BLaER1 treated with 17β-estradiol and CSF1 and Interleukin-3, amounts not matched to agents 10 nM and 100 nM (cell line): ENCODE data around the gene SEMA3B.
"Not testable (repeated sequence)": the region's sequence is repeated elsewhere in the genome, so short reads cannot be mapped to it uniquely, and the experiment has no call there.

Source experiments
- H3K27ac ChIP-seq, 11 experiments: shearing (Covaris generic); formaldehyde crosslinking; 2 replicates each; pipeline ENCODE4 v1.8.1; 2022
- H3K27me3 ChIP-seq, 11 experiments: shearing (Covaris generic); formaldehyde crosslinking; 2 replicates each; pipeline ENCODE4 v1.8.1; 2022
- H3K36me3 ChIP-seq, 11 experiments: shearing (Covaris generic); formaldehyde crosslinking; 2 replicates each; pipeline ENCODE4 v1.8.1; 2022
- H3K4me1 ChIP-seq, 10 experiments: shearing (Covaris generic); formaldehyde crosslinking; 2 replicates each; pipeline ENCODE4 v1.8.1; 2022
- H3K4me2 ChIP-seq, 11 experiments: shearing (Covaris generic); formaldehyde crosslinking; 2 replicates each; pipeline ENCODE4 v1.8.1; 2022
- H3K4me3 ChIP-seq, 10 experiments: shearing (Covaris generic); formaldehyde crosslinking; 2 replicates each; pipeline ENCODE4 v1.8.1; 2022
- H3K9ac ChIP-seq, 11 experiments: shearing (Covaris generic); formaldehyde crosslinking; 2 replicates each; pipeline ENCODE4 v1.8.1; 2022
- H3K9me3 ChIP-seq, 11 experiments: shearing (Covaris generic); formaldehyde crosslinking; replicated peaks in 1 of 11; 2 replicates each; pipeline ENCODE4 v1.8.1; 2022
- H4K20me1 ChIP-seq, 11 experiments: shearing (Covaris generic); formaldehyde crosslinking; 2 replicates each; pipeline ENCODE4 v1.8.1; 2022
- Cebpa-rat ChIP-seq, 11 experiments: shearing (Covaris generic); IDR thresholded peaks; 2 replicates each; pipeline ENCODE4 v1.8.1; 2022

Gene SEMA3B

GRCh38 chr3:50269460-50269859 lies 513 bp downstream of the SEMA3B start:
- no peaks in the 10 kb centered on the region for H3K9me3 ChIP-seq
- peaks cover 45 to 63% (median 58%) of the 10 kb centered on the region in 11 experiments for H3K27me3 ChIP-seq
- peaks cover 0 to 54% (median 42%) of the 10 kb centered on the region in 10 experiments; a peak in 18 of 20 replicates for H3K4me1 ChIP-seq
- no peak overlapping the region for H3K27ac ChIP-seq
- H4K20me1 ChIP-seq, result peaks cover 0 to 59% (median 11%) of the 10 kb centered on the region in 11 experiments; a peak in 12 of 22 replicates
- H3K4me3 ChIP-seq, result no peak overlapping the region
- no peak for TF ChIP-seq Cebpa-rat (IDR thresholded peaks at IDR 0.05)
- H3K9ac ChIP-seq, result peak overlapping the region in 5 of 11 experiments; percentile 5 to 41 (median 24); a peak in 5 of 22 replicates
- peak overlapping the region in 9 of 11 experiments; percentile 24 to 68 (median 50); a peak in 13 of 22 replicates for H3K4me2 ChIP-seq
- H3K36me3 ChIP-seq, result no peaks in the 10 kb centered on the region

DNA sequence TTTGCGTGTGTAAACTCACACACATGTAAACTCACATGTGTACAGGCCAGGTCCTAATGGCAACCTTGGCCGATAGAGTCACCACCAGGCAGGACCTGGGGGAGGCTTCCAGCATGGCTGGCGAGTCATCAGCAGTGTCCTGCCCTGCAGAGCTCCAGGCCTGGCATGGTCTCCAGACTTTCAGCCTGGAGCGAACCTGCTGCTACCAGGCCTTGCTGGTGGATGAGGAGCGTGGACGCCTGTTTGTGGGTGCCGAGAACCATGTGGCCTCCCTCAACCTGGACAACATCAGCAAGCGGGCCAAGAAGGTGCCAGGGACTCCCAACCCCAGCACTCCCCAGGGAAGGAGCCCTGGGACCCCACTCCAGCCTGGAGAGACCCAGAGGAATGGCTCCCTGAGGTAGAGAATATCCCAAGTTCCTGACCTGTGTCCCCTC lies 1.0 kb downstream of the SEMA3B start:
- H3K4me3 ChIP-seq, result no peak overlapping the region
- H3K27me3 ChIP-seq, result peaks cover 50 to 68% (median 64%) of the 10 kb centered on the region in 11 experiments
- peak overlapping the region in 1 of 11 experiments; percentile 3; a peak in 1 of 22 replicates for H3K9ac ChIP-seq
- TF ChIP-seq Cebpa-rat (IDR thresholded peaks at IDR 0.05), result no peak
- peaks cover under 1 to 52% (median 41%) of the 10 kb centered on the region in 10 experiments; a peak in 18 of 20 replicates for H3K4me1 ChIP-seq
- H3K4me2 ChIP-seq, result peak overlapping the region in 3 of 11 experiments; percentile 34 to 53 (median 50); a peak in 2 of 22 replicates
- no peaks in the 10 kb centered on the region for H3K36me3 ChIP-seq
- peaks cover 0 to 62% (median 11%) of the 10 kb centered on the region in 11 experiments; a peak in 14 of 22 replicates for H4K20me1 ChIP-seq
- no peak overlapping the region for H3K27ac ChIP-seq
- no peaks in the 10 kb centered on the region for H3K9me3 ChIP-seq

- TF ChIP-seq Cebpa-rat (IDR thresholded peaks at IDR 0.05), result no peak
- no peak overlapping the region for H3K27ac ChIP-seq
- no peak overlapping the region for H3K4me3 ChIP-seq
- H3K9ac ChIP-seq, result peak overlapping the region in 3 of 11 experiments; percentile 3 to 15 (median 13); a peak in 1 of 22 replicates
- H4K20me1 ChIP-seq, result peaks cover 0 to 62% (median 17%) of the 10 kb centered on the region in 11 experiments; a peak in 14 of 22 replicates
- 0 out of 22 replicates have a peak overlapping the region, but pooled peaks of 2 of the 11 experiments have one; percentile 3 to 10 for H3K4me2 ChIP-seq
- H3K36me3 ChIP-seq, result no peaks in the 10 kb centered on the region
- H3K27me3 ChIP-seq, result peaks cover 57 to 71% (median 67%) of the 10 kb centered on the region in 11 experiments
- H3K9me3 ChIP-seq, result no peaks in the 10 kb centered on the region
- H3K4me1 ChIP-seq, result peaks cover 7 to 56% (median 43%) of the 10 kb centered on the region in 10 experiments; a peak in 18 of 20 replicates
Measured at GRCh38 chr3:50270422-50271224, 1.7 kb downstream of the SEMA3B start.

DNA sequence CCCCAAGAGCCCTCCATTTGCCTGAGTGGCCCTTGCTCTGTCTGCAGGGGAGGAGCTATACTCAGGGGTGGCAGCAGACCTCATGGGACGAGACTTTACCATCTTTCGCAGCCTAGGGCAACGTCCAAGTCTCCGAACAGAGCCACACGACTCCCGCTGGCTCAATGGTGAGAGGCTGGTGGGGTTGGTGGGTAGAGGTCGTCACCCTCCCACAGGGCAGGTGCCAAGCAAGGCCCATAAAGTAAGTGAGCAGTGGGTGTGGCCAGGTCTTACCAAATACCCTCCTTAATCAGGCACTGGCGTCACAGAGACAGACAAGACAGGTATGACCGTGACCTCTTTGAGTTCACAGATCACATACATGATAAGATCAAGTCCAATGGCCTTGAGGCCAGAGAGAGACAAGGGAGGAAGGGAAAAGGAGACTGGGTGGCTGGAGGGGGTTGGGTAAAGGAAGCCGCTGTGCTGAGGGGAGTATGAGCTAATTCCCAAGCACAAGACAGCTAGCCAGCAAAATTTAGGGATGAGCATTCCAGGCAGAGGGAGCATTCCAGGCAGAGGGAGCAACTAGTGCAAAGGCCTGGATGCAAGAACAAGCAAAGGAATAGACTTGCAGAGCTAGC lies 2.5 kb downstream of the SEMA3B start:
- Histone ChIP-seq H3K9me3 (no peaks in the 10 kb centered on the region), H3K4me2 (no peak overlapping the region), H4K20me1 (peaks cover 0 to 62% (median 25%) of the 10 kb centered on the region in 11 experiments; a peak in 15 of 22 replicates), H3K27me3 (peaks cover 59 to 71% (median 68%) of the 10 kb centered on the region in 11 experiments), H3K36me3 (no peaks in the 10 kb centered on the region), H3K4me1 (peaks cover 13 to 64% (median 51%) of the 10 kb centered on the region in 10 experiments; a peak in 18 of 20 replicates), H3K27ac (no peak overlapping the region), H3K4me3 (no peak overlapping the region), H3K9ac (peak overlapping the region in 2 of 11 experiments; percentile 3 to 15; a peak in 1 of 22 replicates)
- no peak for TF ChIP-seq Cebpa-rat (IDR thresholded peaks at IDR 0.05)

DNA sequence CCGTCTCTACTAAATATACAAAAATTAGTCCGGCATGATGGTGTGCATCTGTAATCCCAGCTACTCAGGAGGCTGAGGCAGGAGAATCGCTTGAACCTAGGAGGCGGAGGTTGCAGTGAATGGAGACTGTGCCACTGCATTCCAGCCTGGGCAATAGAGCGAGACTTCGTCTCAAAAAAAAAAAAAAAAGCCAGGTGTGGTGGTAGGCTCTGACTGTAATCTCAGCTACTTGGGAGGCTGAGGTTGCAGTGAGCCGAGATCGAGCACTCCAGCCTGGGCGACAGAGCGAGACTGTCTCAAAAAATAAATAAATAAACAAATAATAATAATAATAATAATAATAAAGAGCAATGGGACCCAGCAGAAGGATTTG lies 3.6 kb downstream of the SEMA3B start:
- not testable (repeated sequence) for H3K4me3 ChIP-seq, H3K27ac ChIP-seq, H3K9ac ChIP-seq, H3K9me3 ChIP-seq, H3K36me3 ChIP-seq
- H3K4me2 ChIP-seq, result peak overlapping the region in 10 of 11 experiments; percentile 66 to 87 (median 78); a peak in 13 of 22 replicates
- H3K4me1 ChIP-seq, result peaks cover 13 to 63% (median 42%) of the 10 kb centered on the region in 10 experiments; a peak in 18 of 20 replicates
- H3K27me3 ChIP-seq, result peaks cover 59 to 71% (median 68%) of the 10 kb centered on the region in 11 experiments
- H4K20me1 ChIP-seq, result peaks cover 0 to 63% (median 28%) of the 10 kb centered on the region in 11 experiments; a peak in 15 of 22 replicates

GRCh38 chr3:50272911-50273688 lies 4.2 kb downstream of the SEMA3B start:
- Histone ChIP-seq H3K4me1 (peaks cover 13 to 57% (median 40%) of the 10 kb centered on the region in 10 experiments; a peak in 18 of 20 replicates), H3K4me3 (peak overlapping the region in 5 of 10 experiments; percentile 23 to 51 (median 44); a peak in 9 of 20 replicates), H3K36me3 (no peaks in the 10 kb centered on the region), H3K4me2 (peak overlapping the region; percentile 54 to 87 (median 78)), H3K9ac (peak overlapping the region in 6 of 11 experiments; percentile 7 to 35 (median 16); a peak in 3 of 22 replicates), H3K27me3 (peaks cover 59 to 71% (median 68%) of the 10 kb centered on the region in 11 experiments), H3K27ac (no peak overlapping the region), H3K9me3 (no peaks in the 10 kb centered on the region), H4K20me1 (peaks cover 0 to 62% (median 30%) of the 10 kb centered on the region in 11 experiments; a peak in 14 of 22 replicates)
- no peak for TF ChIP-seq Cebpa-rat (IDR thresholded peaks at IDR 0.05)

DNA sequence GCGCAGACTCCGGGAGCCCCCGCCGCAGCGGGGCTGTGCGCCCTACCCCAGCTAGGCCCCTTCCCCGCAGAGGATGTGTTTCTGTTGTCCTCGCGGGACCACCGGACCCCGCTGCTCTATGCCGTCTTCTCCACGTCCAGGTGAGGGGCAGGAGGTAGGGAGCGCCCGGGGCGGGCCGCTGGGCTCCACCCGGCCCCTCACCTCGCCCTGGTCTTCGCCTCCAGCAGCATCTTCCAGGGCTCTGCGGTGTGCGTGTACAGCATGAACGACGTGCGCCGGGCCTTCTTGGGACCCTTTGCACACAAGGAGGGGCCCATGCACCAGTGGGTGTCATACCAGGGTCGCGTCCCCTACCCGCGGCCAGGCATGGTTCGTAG lies 4.7 kb downstream of the SEMA3B start:
- H3K4me1 ChIP-seq, result peaks cover 13 to 53% (median 39%) of the 10 kb centered on the region in 10 experiments; a peak in 18 of 20 replicates
- peaks cover 0 to 62% (median 35%) of the 10 kb centered on the region in 11 experiments; a peak in 14 of 22 replicates for H4K20me1 ChIP-seq
- no peak overlapping the region for H3K27ac ChIP-seq
- H3K4me3 ChIP-seq, result peak overlapping the region in 2 of 10 experiments; percentile 40 to 45; a peak in 2 of 20 replicates
- peaks cover 59 to 71% (median 68%) of the 10 kb centered on the region in 11 experiments for H3K27me3 ChIP-seq
- no peaks in the 10 kb centered on the region for H3K36me3 ChIP-seq
- H3K9me3 ChIP-seq, result no peaks in the 10 kb centered on the region
- TF ChIP-seq Cebpa-rat (IDR thresholded peaks at IDR 0.05), result no peak
- no peak overlapping the region for H3K9ac ChIP-seq
- H3K4me2 ChIP-seq, result peak overlapping the region in 10 of 11 experiments; percentile 54 to 87 (median 77); a peak in 15 of 22 replicates
